Measurements from ENCODE around the gene SLC16A11. TPM values are rescaled to one million over a fixed set of nuclear protein-coding genes. Genes with fewer than 3 reads are reported as not detected.
"Not testable (repeated sequence)": the region's sequence is repeated elsewhere in the genome, so short reads cannot be mapped to it uniquely, and the experiment has no call there.

SLC16A11 gene
- total RNA-seq, 1 donor from 2014 or later, result 3.9 TPM

DNA sequence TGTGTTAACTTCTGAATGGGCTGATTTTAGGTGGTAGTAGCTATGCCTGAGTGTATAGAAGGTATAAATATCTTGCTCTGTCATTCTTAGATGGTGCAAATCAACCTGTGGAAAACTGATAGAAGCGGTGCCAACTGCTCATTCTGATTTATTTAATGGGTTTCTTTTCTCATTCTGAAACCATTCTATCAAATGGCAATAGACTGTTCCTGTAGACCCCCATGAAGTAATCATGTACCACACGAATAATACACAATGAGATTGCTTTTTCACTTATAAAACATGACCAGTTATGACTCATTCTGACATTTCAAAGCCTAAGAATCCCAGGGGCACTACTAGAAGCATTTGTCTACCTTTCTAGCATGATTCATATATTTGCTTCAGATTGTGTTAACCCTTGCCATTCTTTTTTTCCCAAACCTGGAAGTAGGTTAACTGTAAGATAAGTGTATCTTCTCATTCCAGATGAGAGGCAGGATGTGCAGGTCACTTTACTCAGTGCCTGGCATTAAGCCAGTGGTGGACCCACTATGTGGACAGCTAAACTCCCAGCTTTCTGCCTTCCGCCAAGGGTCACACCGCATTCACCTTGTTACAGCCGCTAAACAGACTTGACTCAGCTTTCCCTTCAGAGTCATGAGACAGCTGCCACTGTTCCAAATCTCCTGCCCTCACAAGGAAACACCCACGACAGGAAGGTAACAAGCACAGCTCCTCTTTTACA, 16.4 kb upstream of the SLC16A11 start:
- no peak for DNase-seq (ENCODE audit: extremely low spot score, unreplicated experiment)
- peaks cover 10% of the 10 kb centered on the region for H3K27me3 Mint-ChIP-seq
- peaks cover 4% of the 10 kb centered on the region for H3K4me1 Mint-ChIP-seq (ENCODE audit: unreplicated experiment)
- TF ChIP-seq, protein P1, sequence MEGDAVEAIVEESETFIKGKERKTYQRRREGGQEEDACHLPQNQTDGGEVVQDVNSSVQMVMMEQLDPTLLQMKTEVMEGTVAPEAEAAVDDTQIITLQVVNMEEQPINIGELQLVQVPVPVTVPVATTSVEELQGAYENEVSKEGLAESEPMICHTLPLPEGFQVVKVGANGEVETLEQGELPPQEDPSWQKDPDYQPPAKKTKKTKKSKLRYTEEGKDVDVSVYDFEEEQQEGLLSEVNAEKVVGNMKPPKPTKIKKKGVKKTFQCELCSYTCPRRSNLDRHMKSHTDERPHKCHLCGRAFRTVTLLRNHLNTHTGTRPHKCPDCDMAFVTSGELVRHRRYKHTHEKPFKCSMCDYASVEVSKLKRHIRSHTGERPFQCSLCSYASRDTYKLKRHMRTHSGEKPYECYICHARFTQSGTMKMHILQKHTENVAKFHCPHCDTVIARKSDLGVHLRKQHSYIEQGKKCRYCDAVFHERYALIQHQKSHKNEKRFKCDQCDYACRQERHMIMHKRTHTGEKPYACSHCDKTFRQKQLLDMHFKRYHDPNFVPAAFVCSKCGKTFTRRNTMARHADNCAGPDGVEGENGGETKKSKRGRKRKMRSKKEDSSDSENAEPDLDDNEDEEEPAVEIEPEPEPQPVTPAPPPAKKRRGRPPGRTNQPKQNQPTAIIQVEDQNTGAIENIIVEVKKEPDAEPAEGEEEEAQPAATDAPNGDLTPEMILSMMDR (conservative IDR thresholded peaks at IDR 0.05), result no peak
- peak overlapping the region; percentile 79 for H3K27ac Mint-ChIP-seq
- H3K4me3 Mint-ChIP-seq, result no peak overlapping the region
- no peaks in the 10 kb centered on the region for H3K9me3 Mint-ChIP-seq
- no peaks in the 10 kb centered on the region for H3K36me3 Mint-ChIP-seq

DNA sequence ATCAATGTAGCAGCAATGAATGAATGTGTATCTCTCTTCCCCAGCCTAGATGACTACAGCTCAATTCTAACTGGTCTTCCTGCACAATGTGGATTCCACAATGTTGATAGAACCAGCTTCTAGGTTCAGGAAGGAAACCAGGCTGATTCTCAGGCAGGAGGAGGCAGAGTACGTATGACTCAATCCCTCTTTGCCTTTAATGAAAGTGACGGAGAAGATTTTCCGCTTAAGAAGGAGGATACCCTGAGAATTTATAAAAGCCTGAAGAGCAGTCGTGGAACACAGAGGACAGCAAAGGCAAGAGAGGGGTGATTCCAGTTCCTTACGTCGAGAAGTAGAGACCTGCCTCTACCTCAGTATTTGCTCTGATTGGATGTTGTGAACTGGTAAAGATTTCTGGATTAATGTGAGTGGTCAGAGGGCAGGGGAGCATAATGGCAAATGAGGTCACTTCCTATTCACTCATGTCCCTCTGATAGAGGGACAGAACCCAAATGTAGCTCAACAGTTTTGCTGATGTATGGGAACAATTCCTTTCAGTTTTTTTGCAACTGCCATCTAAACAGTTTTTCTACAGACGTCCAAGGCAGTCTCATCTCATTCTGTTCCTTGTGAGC, 15.0 kb upstream of the SLC16A11 start:
- no peak overlapping the region for H3K4me3 Mint-ChIP-seq
- H3K9me3 Mint-ChIP-seq, result no peaks in the 10 kb centered on the region
- H3K36me3 Mint-ChIP-seq, result no peaks in the 10 kb centered on the region
- TF ChIP-seq, protein P1 (conservative IDR thresholded peaks at IDR 0.05), result no peak
- DNase-seq (ENCODE audit: extremely low spot score, unreplicated experiment), result no peak
- peaks cover 8% of the 10 kb centered on the region for H3K27me3 Mint-ChIP-seq
- no peak overlapping the region for H3K27ac Mint-ChIP-seq
- H3K4me1 Mint-ChIP-seq (ENCODE audit: unreplicated experiment), result peaks cover 4% of the 10 kb centered on the region

DNA sequence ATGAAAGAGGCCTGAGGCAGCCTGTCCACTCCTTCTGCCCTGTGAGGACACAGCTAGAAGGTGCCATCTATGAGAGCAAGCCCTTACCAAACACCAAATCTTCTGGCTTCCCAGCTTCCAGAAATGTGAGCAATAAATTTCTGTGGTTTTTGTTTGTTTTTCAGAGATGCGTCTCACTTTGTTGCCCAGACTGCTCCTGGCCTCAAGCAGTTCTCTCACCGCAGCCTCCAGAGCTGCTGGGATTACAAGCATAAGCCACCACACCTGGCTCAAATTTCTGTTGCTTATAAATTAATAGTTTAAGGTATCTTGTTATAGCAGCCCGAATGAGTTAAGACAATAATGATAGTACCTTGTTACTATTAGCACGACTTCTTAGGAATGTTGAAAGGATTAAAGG, 12.5 kb upstream of the SLC16A11 start:
- Mint-ChIP-seq H3K4me3 (no peak overlapping the region), H3K9me3 (no peaks in the 10 kb centered on the region), H3K27ac (no peak overlapping the region), H3K36me3 (no peaks in the 10 kb centered on the region), H3K4me1 (ENCODE audit: unreplicated experiment) (no peaks in the 10 kb centered on the region), H3K27me3 (peaks cover 2% of the 10 kb centered on the region)
- TF ChIP-seq, protein P1 (conservative IDR thresholded peaks at IDR 0.05), result no peak
- DNase-seq (ENCODE audit: extremely low spot score, unreplicated experiment), result no peak

DNA sequence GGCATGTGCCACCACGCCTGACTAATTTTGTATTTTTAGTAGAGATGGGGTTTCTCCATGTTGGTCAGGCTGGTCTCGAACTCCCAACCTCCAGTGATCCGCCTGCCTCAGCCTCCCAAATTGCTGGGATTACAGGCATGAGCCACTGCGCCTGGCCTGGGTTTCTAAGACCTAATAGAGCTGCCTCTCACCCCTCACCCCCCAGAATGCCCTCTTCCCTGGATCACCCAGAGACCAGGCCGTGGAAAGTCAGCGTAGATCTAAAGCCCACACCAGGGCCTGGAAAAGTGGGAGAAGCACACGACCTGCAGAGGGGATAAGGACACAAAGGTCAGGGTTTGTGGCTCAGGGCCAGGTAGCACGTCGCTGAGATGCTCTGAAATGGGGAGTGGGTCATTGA, 6.7 kb upstream of the SLC16A11 start:
- not testable (repeated sequence) for H3K27ac Mint-ChIP-seq; DNase-seq (ENCODE audit: extremely low spot score, unreplicated experiment); H3K4me3 Mint-ChIP-seq; H3K9me3 Mint-ChIP-seq; H3K36me3 Mint-ChIP-seq
- Mint-ChIP-seq H3K4me1 (ENCODE audit: unreplicated experiment) (peaks cover 11% of the 10 kb centered on the region), H3K27me3 (peaks cover 27% of the 10 kb centered on the region)

DNA sequence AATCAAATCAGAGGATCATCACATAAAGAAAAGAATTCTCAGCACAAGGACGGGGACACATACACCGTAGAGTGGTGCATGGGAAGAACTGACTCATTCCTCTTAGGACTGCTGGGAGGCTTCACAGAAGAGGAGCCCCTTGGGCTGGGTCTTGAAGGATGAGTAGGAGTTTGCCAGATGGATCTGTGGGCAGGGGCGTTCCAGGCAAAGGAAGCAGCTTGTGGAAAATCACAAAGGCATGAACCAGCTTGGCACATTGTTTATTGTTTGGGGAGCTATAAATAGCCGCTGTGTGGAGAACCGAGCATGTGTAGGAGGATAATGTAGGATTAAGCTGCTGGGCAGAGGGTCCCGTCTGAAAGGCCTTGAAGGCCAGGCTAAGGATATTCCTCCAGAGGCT, 5.1 kb upstream of the SLC16A11 start:
- no peak for DNase-seq (ENCODE audit: extremely low spot score, unreplicated experiment)
- Mint-ChIP-seq H3K4me3 (no peak overlapping the region), H3K4me1 (ENCODE audit: unreplicated experiment) (peaks cover 15% of the 10 kb centered on the region), H3K27ac (peak overlapping the region; percentile 29), H3K9me3 (no peaks in the 10 kb centered on the region), H3K27me3 (peaks cover 36% of the 10 kb centered on the region), H3K36me3 (no peaks in the 10 kb centered on the region)
- TF ChIP-seq, protein P1 (conservative IDR thresholded peaks at IDR 0.05), result no peak

DNA sequence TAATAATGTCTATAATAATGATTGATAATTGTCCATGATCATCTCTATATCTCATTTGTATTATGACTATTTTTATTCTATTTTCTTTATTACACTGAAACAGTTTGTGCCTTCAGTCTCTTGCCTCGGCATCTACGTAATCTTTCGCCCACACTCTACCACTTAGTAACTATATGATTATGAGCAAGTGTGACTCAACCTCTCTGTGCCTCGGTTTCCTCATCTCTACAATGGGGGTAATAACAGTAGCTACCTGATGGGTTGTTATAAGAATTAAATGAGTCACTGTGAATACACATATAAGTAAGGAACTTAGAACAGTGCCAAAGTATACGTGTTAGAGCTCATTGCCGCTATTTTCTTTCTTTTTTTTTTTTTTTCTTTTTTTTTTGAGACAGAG, 3.7 kb upstream of the SLC16A11 start:
- H3K4me3 Mint-ChIP-seq, result peak overlapping the region; percentile 58
- DNase-seq (ENCODE audit: extremely low spot score, unreplicated experiment), result no peak
- TF ChIP-seq, protein P1 (conservative IDR thresholded peaks at IDR 0.05), result no peak
- peak overlapping the region; percentile 97 for H3K27ac Mint-ChIP-seq
- peaks cover 15% of the 10 kb centered on the region for H3K4me1 Mint-ChIP-seq (ENCODE audit: unreplicated experiment)
- no peaks in the 10 kb centered on the region for H3K36me3 Mint-ChIP-seq
- no peaks in the 10 kb centered on the region for H3K9me3 Mint-ChIP-seq
- H3K27me3 Mint-ChIP-seq, result peaks cover 45% of the 10 kb centered on the region

DNA sequence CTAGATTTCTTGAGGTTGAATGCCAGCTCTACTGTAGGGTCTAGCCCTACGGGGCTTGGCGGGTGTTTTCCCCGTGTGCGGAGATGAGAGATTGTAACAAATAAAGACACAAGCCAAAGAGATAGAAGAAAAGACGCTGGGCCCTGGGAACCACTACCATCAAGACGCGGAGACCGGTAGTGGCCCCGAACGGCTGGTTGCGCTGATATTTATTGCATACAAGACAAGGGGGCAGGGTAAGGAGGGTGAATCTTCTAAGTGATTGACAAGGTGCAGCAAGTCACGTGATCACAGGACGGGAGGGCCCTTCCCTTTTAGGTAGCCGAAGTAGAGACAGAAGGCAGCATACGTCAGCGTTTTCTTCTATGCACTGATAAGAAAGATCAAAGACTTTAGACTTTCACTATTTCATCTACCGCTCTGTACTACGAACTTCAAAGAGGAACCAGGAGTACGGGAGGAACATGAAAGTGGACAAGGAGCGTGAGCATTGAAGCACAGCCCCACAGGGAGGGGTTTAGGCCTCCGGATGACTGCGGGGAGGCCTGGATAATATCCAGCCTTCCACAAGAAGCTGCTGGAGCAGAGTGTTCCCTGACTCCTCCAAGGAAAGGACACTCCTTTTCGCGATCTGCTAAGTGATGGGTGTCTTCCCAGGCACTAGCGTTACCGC, 3.0 kb upstream of the SLC16A11 start:
- Mint-ChIP-seq H3K27ac (peak overlapping the region; percentile 97), H3K27me3 (peaks cover 49% of the 10 kb centered on the region), H3K4me1 (ENCODE audit: unreplicated experiment) (peaks cover 15% of the 10 kb centered on the region), H3K4me3 (peak overlapping the region; percentile 80)
- H3K36me3 Mint-ChIP-seq; H3K9me3 Mint-ChIP-seq; DNase-seq (ENCODE audit: extremely low spot score, unreplicated experiment): not testable (repeated sequence)

Data from type B pancreatic cell (in vitro differentiated cells).